K562 (cell line): ENCODE measurements around the gene PDE6D. TPM values are rescaled to one million over a fixed set of nuclear protein-coding genes. Genes with fewer than 3 reads are reported as not detected.

Experiments
- CAMTA2 ChIP-seq: fragments of 250-450 bp; sonication (Bioruptor Pico); conservative IDR thresholded peaks from 2 replicates; pipeline ENCODE4 v1.5.1; 2022
- CBX3 ChIP-seq, 2 experiments: IDR thresholded peaks; 1 replicate in 1 of 2; 2 replicates in 1 of 2; pipeline ENCODE4 v1.6.1; 2012; ENCODE audit warnings: inconsistent platforms in 2 of 2, low read length in 2 of 2, borderline replicate concordance in 1 of 2, control low read depth in 1 of 2
- CTBP1 ChIP-seq: fragments of 450-650 bp; IDR thresholded peaks from 2 replicates; pipeline ENCODE4 v1.6.1; 2016; ENCODE audit warnings: borderline replicate concordance
- GABPA ChIP-seq: fragments of 200-800 bp; sonication (Bioruptor generic); conservative IDR thresholded peaks from 2 replicates; pipeline ENCODE4 v1.6.1; 2016; ENCODE audit warnings: low read depth, missing genetic modification characterization, missing compliant biosample characterization
- KDM2B ChIP-seq: fragments of 250-450 bp; sonication (Bioruptor Pico); IDR thresholded peaks from 2 replicates; pipeline ENCODE4 v1.8.0; 2021; ENCODE audit warnings: mild to moderate bottlenecking, moderate library complexity
- LARP7 ChIP-seq: fragments of 450-650 bp; IDR thresholded peaks from 2 replicates; pipeline ENCODE4 v1.6.1; 2016
- NCOA1 ChIP-seq: fragments of 450-650 bp; IDR thresholded peaks from 2 replicates; pipeline ENCODE4 v1.6.1; 2016; ENCODE audit warnings: low read depth
- NFATC3 ChIP-seq: fragments of 450-650 bp; IDR thresholded peaks from 2 replicates; pipeline ENCODE4 v1.6.1; 2017; ENCODE audit warnings: mild to moderate bottlenecking
- PHB2 ChIP-seq: fragments of 450-650 bp; IDR thresholded peaks from 2 replicates; pipeline ENCODE4 v1.6.1; 2017; ENCODE audit warnings: low read depth
- PTBP1 ChIP-seq: fragments of 200-400 bp; formaldehyde crosslinking; IDR thresholded peaks from 2 replicates; pipeline ENCODE4 v1.6.1; 2017; ENCODE audit warnings: low read depth, low read length
- PYGO2 ChIP-seq: fragments of 450-650 bp; IDR thresholded peaks from 2 replicates; pipeline ENCODE4 v1.6.1; 2016; ENCODE audit warnings: mild to moderate bottlenecking, missing genetic modification characterization, moderate library complexity, missing compliant biosample characterization
- SAFB ChIP-seq: fragments of 200-400 bp; formaldehyde crosslinking; IDR thresholded peaks from 2 replicates; pipeline ENCODE4 v1.6.1; 2017; ENCODE audit warnings: low read depth, low read length, borderline replicate concordance
- SRSF9 ChIP-seq: fragments of 200-400 bp; formaldehyde crosslinking; IDR thresholded peaks from 2 replicates; pipeline ENCODE4 v1.6.1; 2017; ENCODE audit warnings: low read depth, low read length, borderline replicate concordance
- TAF1 ChIP-seq: IDR thresholded peaks from 2 replicates; pipeline ENCODE4 v1.6.1; 2011; ENCODE audit warnings: mild to moderate bottlenecking, low read length, moderate library complexity; ENCODE audit not compliant: insufficient read depth, control insufficient read depth, severe bottlenecking; ENCODE audit errors: extremely low read depth
- TCF15 ChIP-seq: fragments of 250-450 bp; sonication (Bioruptor Pico); IDR thresholded peaks from 2 replicates; pipeline ENCODE4 v1.8.0; 2022; ENCODE audit warnings: moderate library complexity, mild to moderate bottlenecking, inconsistent platforms
- THRAP3 ChIP-seq: fragments of 450-650 bp; IDR thresholded peaks from 2 replicates; pipeline ENCODE4 v1.6.1; 2016; ENCODE audit warnings: mild to moderate bottlenecking, inconsistent platforms, borderline replicate concordance
- UBTF ChIP-seq, 2 experiments: IDR thresholded peaks; 2 replicates each; pipeline ENCODE4 v1.6.1; 2012; ENCODE audit warnings: improper control_type of control experiment in 2 of 2, low read depth in 2 of 2, low read length in 2 of 2, borderline replicate concordance in 1 of 2
- ZBTB7A ChIP-seq: IDR thresholded peaks from 2 replicates; pipeline ENCODE4 v1.6.1; 2011; ENCODE audit warnings: low read depth, mild to moderate bottlenecking, low read length, moderate library complexity, borderline replicate concordance; ENCODE audit not compliant: control insufficient read depth
- ZKSCAN1 ChIP-seq: fragments of 150-350 bp; IDR thresholded peaks from 2 replicates; pipeline ENCODE4 v1.6.1; 2016; ENCODE audit warnings: low read depth, low read length
- ZNF311 ChIP-seq: fragments of 250-450 bp; sonication (Bioruptor Pico); IDR thresholded peaks from 2 replicates; pipeline ENCODE4 v1.4.0; 2020; ENCODE audit warnings: mild to moderate bottlenecking, moderate library complexity
- ZNF324 ChIP-seq: fragments of 250-450 bp; sonication (Bioruptor Pico); IDR thresholded peaks from 2 replicates; pipeline ENCODE4 v1.4.0; 2020; ENCODE audit warnings: mild to moderate bottlenecking
- ZNF408 ChIP-seq: fragments of 250-450 bp; sonication (Bioruptor Pico); IDR thresholded peaks from 2 replicates; pipeline ENCODE4 v1.4.0; 2020; ENCODE audit warnings: low read depth, mild to moderate bottlenecking, moderate library complexity
- ZNF785 ChIP-seq: fragments of 250-450 bp; sonication (Bioruptor Pico); IDR thresholded peaks from 2 replicates; pipeline ENCODE4 v1.4.0; 2020; ENCODE audit warnings: mild to moderate bottlenecking
- polyA plus RNA-seq, 8 experiments: library from polyadenylated mRNA; depleted of rRNA in 4 of 8; stranded (reverse) in 5 of 8; unstranded in 3 of 8; fragments of >200 nt; fragmentation: Nextera tagmentation in 2 of 8; fragmentation: Illumina TruSeq in 1 of 8; extraction: Ambion mirVana in 2 of 8; extraction: Trizol in 1 of 8; gene quantifications; 2 replicates each; pipeline versions ENCODE4 v1.2.1 to v1.2.3, GENCODE V29; 2011 to 2014; ENCODE audit warnings: inconsistent platforms in 1 of 8, missing spikeins in 1 of 8
- total RNA-seq, 7 experiments: library from RNA; depleted of rRNA in 6 of 7; stranded (reverse); fragments of >200 nt in 6 of 7; fragmentation: Illumina TruSeq in 2 of 7; extraction: Trizol in 2 of 7; gene quantifications; 2 replicates each; pipeline versions ENCODE4 v1.2.1 to v1.2.3, GENCODE V29; 2011 to 2021; ENCODE audit warnings: low replicate concordance in 1 of 7
- TF ChIP-seq, protein P1 (sequence below): IDR thresholded peaks from 3 replicates; pipeline ENCODE4 v1.6.1; 2011; ENCODE audit warnings: borderline replicate concordance, mild to moderate bottlenecking, moderate library complexity; ENCODE audit not compliant: insufficient read length; ENCODE audit errors: extremely low read depth

Gene PDE6D
- total and polyA plus RNA-seq, 9 of the 15 experiments (the other 6 are each of a cell fraction or from before 2014, with no cell fraction given): 0.65 to 11.6 (median 7.0) TPM

DNA sequence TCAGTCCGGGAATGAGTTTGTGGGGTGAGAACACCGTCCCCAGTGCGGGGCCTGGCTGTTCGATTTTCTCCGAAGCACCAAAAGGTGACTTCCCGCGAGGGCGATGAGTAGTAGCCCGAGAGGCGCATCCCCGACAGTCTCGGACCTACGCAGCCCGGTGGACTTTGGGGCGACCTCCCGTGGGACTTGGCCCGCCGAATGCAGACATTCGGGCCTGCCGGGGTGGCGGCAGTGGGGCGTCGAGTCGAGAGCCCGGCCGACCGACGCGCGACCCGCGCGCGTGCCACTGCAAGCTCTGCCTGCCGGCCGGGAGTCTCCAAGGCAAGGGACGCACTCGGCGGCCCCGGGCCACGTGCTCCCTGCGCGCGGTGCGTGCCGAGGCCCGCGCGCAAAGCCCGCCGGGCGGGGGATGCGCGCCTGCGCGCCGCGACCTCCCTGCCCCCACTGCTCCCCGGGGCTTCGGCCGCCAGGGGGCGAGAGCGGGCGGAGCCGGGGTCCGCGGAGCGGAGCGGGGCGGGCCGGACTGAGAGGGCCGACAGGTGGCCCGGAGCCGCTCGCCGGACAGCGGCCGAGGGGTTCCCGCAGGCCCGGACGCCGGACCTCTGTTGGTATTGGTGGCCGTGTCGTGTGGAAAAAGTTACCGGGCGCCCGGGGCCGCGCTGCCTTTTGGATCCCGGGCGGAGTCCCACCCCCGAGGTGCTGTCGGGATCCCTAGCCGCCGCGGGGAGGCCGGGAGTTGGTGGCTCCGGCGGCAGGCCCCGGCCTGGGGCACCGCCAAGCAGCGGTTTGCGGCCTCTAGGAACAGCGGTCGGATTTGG, 70.9 kb downstream of the PDE6D start (continued):
- TF ChIP-seq, protein P1, sequence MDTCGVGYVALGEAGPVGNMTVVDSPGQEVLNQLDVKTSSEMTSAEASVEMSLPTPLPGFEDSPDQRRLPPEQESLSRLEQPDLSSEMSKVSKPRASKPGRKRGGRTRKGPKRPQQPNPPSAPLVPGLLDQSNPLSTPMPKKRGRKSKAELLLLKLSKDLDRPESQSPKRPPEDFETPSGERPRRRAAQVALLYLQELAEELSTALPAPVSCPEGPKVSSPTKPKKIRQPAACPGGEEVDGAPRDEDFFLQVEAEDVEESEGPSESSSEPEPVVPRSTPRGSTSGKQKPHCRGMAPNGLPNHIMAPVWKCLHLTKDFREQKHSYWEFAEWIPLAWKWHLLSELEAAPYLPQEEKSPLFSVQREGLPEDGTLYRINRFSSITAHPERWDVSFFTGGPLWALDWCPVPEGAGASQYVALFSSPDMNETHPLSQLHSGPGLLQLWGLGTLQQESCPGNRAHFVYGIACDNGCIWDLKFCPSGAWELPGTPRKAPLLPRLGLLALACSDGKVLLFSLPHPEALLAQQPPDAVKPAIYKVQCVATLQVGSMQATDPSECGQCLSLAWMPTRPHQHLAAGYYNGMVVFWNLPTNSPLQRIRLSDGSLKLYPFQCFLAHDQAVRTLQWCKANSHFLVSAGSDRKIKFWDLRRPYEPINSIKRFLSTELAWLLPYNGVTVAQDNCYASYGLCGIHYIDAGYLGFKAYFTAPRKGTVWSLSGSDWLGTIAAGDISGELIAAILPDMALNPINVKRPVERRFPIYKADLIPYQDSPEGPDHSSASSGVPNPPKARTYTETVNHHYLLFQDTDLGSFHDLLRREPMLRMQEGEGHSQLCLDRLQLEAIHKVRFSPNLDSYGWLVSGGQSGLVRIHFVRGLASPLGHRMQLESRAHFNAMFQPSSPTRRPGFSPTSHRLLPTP: no peak
- TF ChIP-seq ZNF324 (CRISPR knock-in tag) (no peak), SAFB (no peak), PYGO2 (no peak), CAMTA2 (no peak), PTBP1 (no peak), ZNF785 (no peak), GABPA (tag) (no peak), CBX3 (IDR thresholded peaks at IDR 0.05; ENCODE audit: borderline replicate concordance in 1 of 2, low read length in 2 of 2) (no peak), ZNF408 (CRISPR knock-in tag) (no peak), TAF1 (peak; percentile 68), ZBTB7A (peak; percentile 80; the same call in 1 of the 2 replicates), SRSF9 (no peak), LARP7 (no peak), TCF15 (CRISPR knock-in tag) (no peak), KDM2B (CRISPR knock-in tag) (no peak), ZKSCAN1 (no peak), ZNF311 (CRISPR knock-in tag) (no peak), NFATC3 (no peak), CTBP1 (peak; percentile 70), UBTF (IDR thresholded peaks at IDR 0.05; ENCODE audit: borderline replicate concordance in 1 of 2, low read depth in 2 of 2, low read length in 2 of 2) (no peak), THRAP3 (no peak), PHB2 (no peak), NCOA1 (no peak)
